ENCODE results near the gene TMEM259.

GRCh38 chr19:1027650-1028061 lies 6.7 kb upstream of the TMEM259 start:
- TF ChIP-seq CTCF (IDR thresholded peaks at IDR 0.05) (no peak), POLR2A (IDR thresholded peaks at IDR 0.05) (no peak)
